Effector memory CD8-positive, alpha-beta T cell (primary cell): Measurements from ENCODE around the gene EEIG1.

Experiments
- ATAC-seq: fragments of 150-1000 bp; cut with Tn5 transposase; replicated peaks from 2 replicates; pipeline ENCODE4 v1.10.0; 2021; ENCODE audit warnings: mild to moderate bottlenecking, moderate library complexity
- DNase-seq, 3 experiments: peaks; one replicate each; pipeline ENCODE4 v3.0.0; 2021
- H3K27ac Mint-ChIP-seq, 2 donors: one replicate each; pipeline ENCODE4 v1.8.0; 2022; ENCODE audit warnings: mild to moderate bottlenecking in 2 of 2, mixed read lengths in 2 of 2, moderate library complexity in 2 of 2
- H3K27me3 Mint-ChIP-seq, 2 donors: one replicate each; pipeline ENCODE4 v1.8.0; 2022; ENCODE audit warnings: mixed read lengths in 2 of 2
- H3K36me3 Mint-ChIP-seq: one replicate; pipeline ENCODE4 v1.8.0; 2022; ENCODE audit warnings: mild to moderate bottlenecking, moderate library complexity, mixed read lengths; ENCODE audit not compliant: insufficient read depth
- H3K4me1 Mint-ChIP-seq, 2 donors: one replicate each; pipeline ENCODE4 v1.8.0; 2022; ENCODE audit warnings: low read depth in 2 of 2, mixed read lengths in 2 of 2
- H3K4me3 Mint-ChIP-seq, 2 donors: one replicate each; pipeline ENCODE4 v1.8.0; 2022; ENCODE audit warnings: mild to moderate bottlenecking in 2 of 2, mixed read lengths in 2 of 2, moderate library complexity in 2 of 2
- H3K9me3 Mint-ChIP-seq, 2 donors: one replicate each; pipeline ENCODE4 v1.8.0; 2022; ENCODE audit warnings: mixed read lengths in 2 of 2

The EEIG1 gene

DNA sequence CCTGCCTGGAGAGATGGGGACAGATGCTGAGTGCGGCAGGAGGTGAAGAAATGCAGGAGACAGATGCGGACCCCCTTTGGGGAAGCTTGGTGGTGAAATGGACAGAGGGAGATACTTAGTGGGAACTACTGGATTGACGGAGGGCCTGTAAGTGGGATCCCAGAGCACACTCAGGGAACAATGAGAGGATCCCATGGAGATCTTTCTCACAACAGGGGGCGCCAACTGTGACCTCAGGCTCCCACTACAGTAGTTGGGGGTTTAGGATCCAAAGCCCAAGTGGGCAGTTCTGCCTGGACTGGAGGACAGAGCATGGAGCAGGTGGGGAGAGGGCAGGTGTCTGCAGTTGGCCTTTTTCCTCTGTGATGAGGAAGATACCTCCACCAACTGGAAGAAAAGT lies 46.5 kb downstream of the EEIG1 start:
- H3K27me3 Mint-ChIP-seq = no peaks in the 10 kb centered on the region
- ATAC-seq (no peak), DNase-seq (no peak)
- no peaks in the 10 kb centered on the region for H3K9me3 Mint-ChIP-seq
- peak overlapping the region; percentile 29 to 62 for H3K4me3 Mint-ChIP-seq
- peak overlapping the region in 1 of 2 donors; percentile 61 for H3K27ac Mint-ChIP-seq
- peaks cover 54% of the 10 kb centered on the region for H3K36me3 Mint-ChIP-seq
- peaks cover 47 to 50% of the 10 kb centered on the region in 2 donors for H3K4me1 Mint-ChIP-seq

DNA sequence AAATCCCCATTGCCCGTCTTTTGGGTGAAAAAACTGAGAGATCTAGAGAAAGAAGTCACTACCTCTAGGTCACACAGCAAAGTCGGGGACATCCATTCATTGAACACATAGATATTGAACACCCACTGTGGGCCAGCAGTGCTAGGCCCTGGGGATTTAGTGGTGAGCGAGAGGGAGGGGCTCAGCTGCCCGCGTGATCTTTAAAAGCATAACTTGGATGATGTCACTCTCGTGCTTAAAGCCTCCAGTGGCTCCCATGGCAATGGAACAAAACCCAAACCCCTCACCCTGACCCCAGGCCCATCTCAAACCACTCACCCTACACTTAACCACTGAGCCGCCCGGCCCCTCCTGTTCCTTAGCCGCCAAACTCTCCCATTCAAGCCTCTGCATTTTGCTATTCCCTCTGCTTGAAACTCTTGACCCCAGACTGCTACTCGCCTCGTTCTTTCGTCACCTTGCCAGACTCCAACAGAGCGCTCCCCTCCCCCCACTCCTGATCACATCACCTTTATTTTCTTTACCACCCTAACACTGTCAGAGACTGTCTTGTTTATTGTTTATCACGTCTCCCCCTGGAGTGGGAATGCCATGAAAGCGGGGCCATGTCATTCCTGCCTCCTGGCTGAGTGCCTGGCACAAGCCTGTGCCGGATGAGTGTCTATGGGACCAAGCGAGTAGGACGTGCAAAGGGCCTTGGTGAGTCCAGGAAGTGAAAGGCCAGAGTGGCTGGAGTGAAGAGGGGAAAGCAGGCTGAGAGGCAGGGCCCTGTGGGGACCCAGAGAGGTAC lies 49.5 kb downstream of the EEIG1 start:
- H3K4me3 Mint-ChIP-seq = peak overlapping the region; percentile 78 to 85
- peak; percentile 38 for ATAC-seq
- DNase-seq = no peak
- peaks cover 0 to under 1% of the 10 kb centered on the region in 2 donors for H3K27me3 Mint-ChIP-seq
- H3K36me3 Mint-ChIP-seq = peaks cover 36% of the 10 kb centered on the region
- H3K9me3 Mint-ChIP-seq = no peaks in the 10 kb centered on the region
- H3K4me1 Mint-ChIP-seq = peaks cover 27 to 34% of the 10 kb centered on the region in 2 donors
- peak overlapping the region; percentile 39 to 81 for H3K27ac Mint-ChIP-seq
